K562 (cell line): ENCODE results near the gene PNLIPRP2. TPM values are rescaled to one million over a fixed set of nuclear protein-coding genes. Genes with fewer than 3 reads are reported as not detected.

Source experiments
- ATAC-seq: fragments of 200-7000 bp; cut with Tn5 transposase; 3 replicates; pipeline ENCODE4 v1.9.1; 2020; ENCODE audit warnings: moderate library complexity
- BruUV-seq: library from RNA; stranded (reverse); fragments of 400-500 nt; replicated peaks from 2 replicates; lab custom pipeline; 2021; lab: Mats Ljungman, UMichigan
- CTCF ChIA-PET: fragments of 300-600 bp; formaldehyde crosslinking; extraction: SDS; loops from one replicate; lab custom pipeline; 2021; ENCODE audit warnings: low intra/inter-chr PET ratio; lab: Yijun Ruan, JAX
- POLR2A ChIA-PET: fragments of 300-600, 350-650 bp; sonication (Branson Sonifier 250); formaldehyde crosslinking; extraction: SDS; loops from one replicate; lab custom pipeline; 2021; ENCODE audit warnings: antibody characterized with exemption, inconsistent platforms; lab: Yijun Ruan, JAX
- DNase-seq, 4 experiments: peaks; one replicate each; pipeline versions ENCODE4 v3.0.0 to v3.0.0-alpha.2; 2011 to 2018; ENCODE audit warnings: low spot score in 3 of 4, mixed read lengths in 3 of 4; ENCODE audit errors: extremely low read depth in 1 of 4
- FAIRE-seq: peaks from 2 replicates; lab custom pipeline; 2011; peaks lifted over from hg19 to GRCh38; lab: Jason Lieb, UNC
- H2AFZ ChIP-seq: 2 replicates; pipeline ENCODE4 v1.6.0; 2011; ENCODE audit warnings: low read depth, low read length, control low read depth, inconsistent platforms
- H3K27ac ChIP-seq: fragments of 200-600 bp; 3 replicates; pipeline ENCODE4 v1.8.0; 2011; ENCODE audit warnings: low read depth, mild to moderate bottlenecking, control low read depth, inconsistent platforms, low read length, moderate library complexity, mixed read lengths; ENCODE audit errors: extremely low read depth
- H3K27me3 ChIP-seq, 2 experiments: fragments of 300-600 bp in 1 of 2; 2 replicates in 1 of 2; 3 replicates in 1 of 2; pipeline versions ENCODE4 v1.6.0 to v1.8.0; 2011; ENCODE audit warnings: inconsistent platforms in 2 of 2, low read length in 2 of 2, mild to moderate bottlenecking in 1 of 2, mixed read lengths in 1 of 2, moderate library complexity in 1 of 2; ENCODE audit not compliant: control insufficient read depth in 2 of 2, insufficient read depth in 2 of 2
- H3K36me3 ChIP-seq: fragments of 300-600 bp; 3 replicates; pipeline ENCODE4 v1.8.0; 2011; ENCODE audit warnings: mild to moderate bottlenecking, low read length, inconsistent platforms; ENCODE audit not compliant: control insufficient read depth, insufficient read depth
- H3K4me1 ChIP-seq, 2 experiments: fragments of 200-600 bp in 1 of 2; replicated peaks in 1 of 2; 2 replicates in 1 of 2; 3 replicates in 1 of 2; pipeline versions ENCODE4 v1.5.1 to v1.8.0; 2011; ENCODE audit warnings: inconsistent platforms in 2 of 2, low read length in 2 of 2, mild to moderate bottlenecking in 1 of 2, mixed read lengths in 1 of 2, moderate library complexity in 1 of 2; ENCODE audit not compliant: control insufficient read depth in 2 of 2, insufficient read depth in 2 of 2
- H3K4me2 ChIP-seq: 2 replicates; pipeline ENCODE4 v1.6.1; 2011; ENCODE audit warnings: low read length, control low read depth, inconsistent platforms, mixed read lengths; ENCODE audit not compliant: insufficient read depth
- H3K4me3 ChIP-seq: fragments of 200-600 bp; sonication (generic), shearing (Covaris generic); 2 replicates; pipeline ENCODE4 v1.5.1; 2016; ENCODE audit warnings: control low read depth, inconsistent platforms
- H3K79me2 ChIP-seq: fragments of 200-600 bp; 3 replicates; pipeline ENCODE4 v1.8.0; 2011; ENCODE audit warnings: low read length, inconsistent platforms; ENCODE audit not compliant: control insufficient read depth, insufficient read depth
- H3K9ac ChIP-seq, 2 experiments: 2 replicates each; pipeline versions ENCODE4 v1.6.0 to v1.6.1; 2011; ENCODE audit warnings: low read depth in 2 of 2, low read length in 2 of 2, control low read depth in 1 of 2, inconsistent platforms in 1 of 2, mild to moderate bottlenecking in 1 of 2, mixed read lengths in 1 of 2; ENCODE audit not compliant: insufficient read depth in 1 of 2
- H3K9me1 ChIP-seq: one replicate; pipeline ENCODE4 v1.6.0; 2011; ENCODE audit warnings: inconsistent platforms, mild to moderate bottlenecking, low read length, moderate library complexity; ENCODE audit not compliant: control insufficient read depth, insufficient read depth
- H3K9me3 ChIP-seq: replicated peaks from 2 replicates; pipeline ENCODE4 v1.5.1; 2011; ENCODE audit warnings: low read depth, low read length, inconsistent platforms; ENCODE audit not compliant: control insufficient read depth, insufficient read depth
- H4K20me1 ChIP-seq: replicated peaks from 2 replicates; pipeline ENCODE4 v1.6.1; 2011; ENCODE audit warnings: low read length, inconsistent platforms, mixed read lengths; ENCODE audit not compliant: control insufficient read depth, insufficient read depth
- HMG20B ChIP-seq: fragments of 250-450 bp; sonication (Bioruptor Pico); IDR thresholded peaks from 2 replicates; pipeline ENCODE4 v1.5.0; 2021; ENCODE audit warnings: mild to moderate bottlenecking
- HNRNPL ChIP-seq: fragments of 200-400 bp; formaldehyde crosslinking; IDR thresholded peaks from 2 replicates; pipeline ENCODE4 v1.6.1; 2017; ENCODE audit warnings: low read depth, mild to moderate bottlenecking, low read length
- REST ChIP-seq, 2 experiments: fragments of 450-650 bp; formaldehyde crosslinking in 1 of 2; IDR thresholded peaks; 2 replicates each; pipeline versions ENCODE4 v1.4.0 to v1.6.1; 2014 to 2020; ENCODE audit warnings: mild to moderate bottlenecking in 2 of 2, borderline replicate concordance in 1 of 2, low read depth in 1 of 2
- RHOXF2B ChIP-seq: fragments of 250-450 bp; sonication (Bioruptor Pico); conservative IDR thresholded peaks from 2 replicates; pipeline ENCODE4 v1.5.1; 2021
- SAFB2 ChIP-seq: fragments of 200-400 bp; formaldehyde crosslinking; IDR thresholded peaks from 2 replicates; pipeline ENCODE4 v1.6.1; 2018; ENCODE audit warnings: borderline replicate concordance, low read length, low read depth, moderate library complexity; ENCODE audit not compliant: severe bottlenecking
- TRIM25 ChIP-seq: fragments of 450-650 bp; IDR thresholded peaks from 2 replicates; pipeline ENCODE4 v1.7.0; 2016; ENCODE audit warnings: borderline replicate concordance
- ZFP36 ChIP-seq: fragments of 150-350 bp; IDR thresholded peaks from 2 replicates; pipeline ENCODE4 v1.6.1; 2018; ENCODE audit warnings: low read length, low read depth; ENCODE audit not compliant: partially characterized antibody
- ZKSCAN8 ChIP-seq: fragments of 200-800 bp; sonication (Bioruptor generic); IDR thresholded peaks from 2 replicates; pipeline ENCODE4 v1.6.1; 2016; ENCODE audit warnings: missing genetic modification characterization, missing compliant biosample characterization
- ZNF41 ChIP-seq: fragments of 250-450 bp; sonication (Bioruptor Pico); conservative IDR thresholded peaks from 2 replicates; pipeline ENCODE4 v1.4.0; 2020; ENCODE audit warnings: mild to moderate bottlenecking
- ZNF586 ChIP-seq: fragments of 450-650 bp; formaldehyde crosslinking; conservative IDR thresholded peaks from 2 replicates; pipeline ENCODE4 v1.4.0; 2020; ENCODE audit warnings: mild to moderate bottlenecking, moderate library complexity
- WGBS: fragments of 100-300 bp; shearing (Covaris generic); methylation state at CpG from one replicate; pipeline ENCODE4 v1.1.6; 2016; ENCODE audit warnings: low coverage, mixed read lengths; ENCODE audit not compliant: insufficient coverage; ENCODE audit errors: missing lambda C conversion rate; 5-methylcytosine and 5-hydroxymethylcytosine counted together
- in situ Hi-C: fragments of 300-500 bp; cut with MboI; formaldehyde crosslinking; loops from 4 replicates; pipeline ENCODE4 v1.15.0; 2018; ENCODE audit warnings: inconsistent platforms, mixed read lengths
- intact Hi-C: fragments of 100-400 bp; cut with micrococcal nuclease; formaldehyde crosslinking; loops from 2 replicates; pipeline ENCODE4 v1.14.2; 2022
- polyA plus RNA-seq, 8 experiments: library from polyadenylated mRNA; depleted of rRNA in 4 of 8; stranded (reverse) in 5 of 8; unstranded in 3 of 8; fragments of >200 nt; fragmentation: Nextera tagmentation in 2 of 8; fragmentation: Illumina TruSeq in 1 of 8; extraction: Ambion mirVana in 2 of 8; extraction: Trizol in 1 of 8; gene quantifications; 2 replicates each; pipeline versions ENCODE4 v1.2.1 to v1.2.3, GENCODE V29; 2011 to 2014; ENCODE audit warnings: inconsistent platforms in 1 of 8, missing spikeins in 1 of 8
- total RNA-seq, 7 experiments: library from RNA; depleted of rRNA in 6 of 7; stranded (reverse); fragments of >200 nt in 6 of 7; fragmentation: Illumina TruSeq in 2 of 7; extraction: Trizol in 2 of 7; gene quantifications; 2 replicates each; pipeline versions ENCODE4 v1.2.1 to v1.2.3, GENCODE V29; 2011 to 2021; ENCODE audit warnings: low replicate concordance in 1 of 7
- TF ChIP-seq, protein P1 (sequence below): fragments of 450-650 bp; IDR thresholded peaks from 2 replicates; pipeline ENCODE4 v1.6.1; 2017; ENCODE audit warnings: antibody characterized with exemption

Gene PNLIPRP2
- total and polyA plus RNA-seq, 9 of the 15 experiments (the other 6 are each of a cell fraction or from before 2014, with no cell fraction given), result 0.38 TPM; not detected in 8

GRCh38 chr10:116589926-116590325 lies 30.8 kb upstream of the PNLIPRP2 start:
- no peak for FAIRE-seq
- in situ Hi-C loops (no loop called here), intact Hi-C loops (no loop called here)
- Histone ChIP-seq H2AFZ (no peak overlapping the region), H3K4me2 (no peak overlapping the region), H3K4me3 (no peak overlapping the region), H3K27me3 (no peaks in the 10 kb centered on the region), H3K9ac (no peak overlapping the region), H3K9me1 (no peaks in the 10 kb centered on the region), H3K9me3 (no peaks in the 10 kb centered on the region), H4K20me1 (no peaks in the 10 kb centered on the region), H3K4me1 (no peaks in the 10 kb centered on the region), H3K79me2 (no peaks in the 10 kb centered on the region), H3K27ac (no peak overlapping the region), H3K36me3 (no peaks in the 10 kb centered on the region)
- 0% methylated on average over 2 of the region's 2 CpGs for WGBS
- no peak for ATAC-seq
- POLR2A ChIA-PET, result no interaction called here
- CTCF ChIA-PET, result no interaction called here
- DNase-seq, result no peak
- BruUV-seq, result no TSS peak
- no peak for TF ChIP-seq ZFP36
- TF ChIP-seq TRIM25, result no peak
- no peak for TF ChIP-seq ZNF41 (CRISPR knock-in tag)
- no peak for TF ChIP-seq SAFB2
- TF ChIP-seq ZNF586 (CRISPR knock-in tag), result no peak
- no peak for TF ChIP-seq HMG20B (CRISPR knock-in tag)
- no peak for TF ChIP-seq HNRNPL
- no peak for TF ChIP-seq REST (IDR thresholded peaks at IDR 0.05; ENCODE audit: borderline replicate concordance)
- no peak for TF ChIP-seq REST (CRISPR knock-in tag; IDR thresholded peaks at IDR 0.05; ENCODE audit: low read depth)
- no peak for TF ChIP-seq ZKSCAN8 (CRISPR knock-in tag)
- TF ChIP-seq, protein P1, sequence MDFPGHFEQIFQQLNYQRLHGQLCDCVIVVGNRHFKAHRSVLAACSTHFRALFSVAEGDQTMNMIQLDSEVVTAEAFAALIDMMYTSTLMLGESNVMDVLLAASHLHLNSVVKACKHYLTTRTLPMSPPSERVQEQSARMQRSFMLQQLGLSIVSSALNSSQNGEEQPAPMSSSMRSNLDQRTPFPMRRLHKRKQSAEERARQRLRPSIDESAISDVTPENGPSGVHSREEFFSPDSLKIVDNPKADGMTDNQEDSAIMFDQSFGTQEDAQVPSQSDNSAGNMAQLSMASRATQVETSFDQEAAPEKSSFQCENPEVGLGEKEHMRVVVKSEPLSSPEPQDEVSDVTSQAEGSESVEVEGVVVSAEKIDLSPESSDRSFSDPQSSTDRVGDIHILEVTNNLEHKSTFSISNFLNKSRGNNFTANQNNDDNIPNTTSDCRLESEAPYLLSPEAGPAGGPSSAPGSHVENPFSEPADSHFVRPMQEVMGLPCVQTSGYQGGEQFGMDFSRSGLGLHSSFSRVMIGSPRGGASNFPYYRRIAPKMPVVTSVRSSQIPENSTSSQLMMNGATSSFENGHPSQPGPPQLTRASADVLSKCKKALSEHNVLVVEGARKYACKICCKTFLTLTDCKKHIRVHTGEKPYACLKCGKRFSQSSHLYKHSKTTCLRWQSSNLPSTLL, result no peak
- no peak for TF ChIP-seq RHOXF2B (CRISPR knock-in tag)
